GM19455 (cell line): ENCODE measurements around the gene OPA1.

Source experiments
- ATAC-seq: cut with Tn5 transposase; IDR thresholded peaks from one replicate; pipeline ENCODE4 v1.9.1; 2021; ENCODE audit not compliant: unreplicated experiment

The OPA1 gene

GRCh38 chr3:193734737-193735366, 141.8 kb downstream of the OPA1 start:
- no peak for ATAC-seq

- ATAC-seq, result no peak
Observed at GRCh38 chr3:193735850-193736249, 142.8 kb downstream of the OPA1 start.

DNA sequence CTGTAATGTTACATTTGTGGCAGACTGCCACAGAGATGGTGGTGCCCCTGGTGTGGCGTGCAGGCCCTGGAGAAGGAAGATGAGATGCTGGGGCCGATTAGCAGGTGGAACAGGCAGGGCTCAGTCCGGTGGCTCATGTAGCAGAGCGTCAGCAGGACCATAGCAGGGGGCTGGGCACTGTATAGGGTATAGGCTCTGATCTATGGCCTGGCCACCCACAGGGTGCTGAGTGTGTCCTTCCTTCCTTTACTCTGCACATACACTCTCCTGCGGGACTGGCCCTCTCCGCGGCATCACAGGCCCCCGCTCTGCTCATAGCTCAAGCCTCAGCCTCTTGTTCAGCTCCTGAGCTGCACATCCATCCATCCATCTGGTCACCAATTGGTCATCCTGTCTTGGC, 143.6 kb downstream of the OPA1 start:
- no peak for ATAC-seq

DNA sequence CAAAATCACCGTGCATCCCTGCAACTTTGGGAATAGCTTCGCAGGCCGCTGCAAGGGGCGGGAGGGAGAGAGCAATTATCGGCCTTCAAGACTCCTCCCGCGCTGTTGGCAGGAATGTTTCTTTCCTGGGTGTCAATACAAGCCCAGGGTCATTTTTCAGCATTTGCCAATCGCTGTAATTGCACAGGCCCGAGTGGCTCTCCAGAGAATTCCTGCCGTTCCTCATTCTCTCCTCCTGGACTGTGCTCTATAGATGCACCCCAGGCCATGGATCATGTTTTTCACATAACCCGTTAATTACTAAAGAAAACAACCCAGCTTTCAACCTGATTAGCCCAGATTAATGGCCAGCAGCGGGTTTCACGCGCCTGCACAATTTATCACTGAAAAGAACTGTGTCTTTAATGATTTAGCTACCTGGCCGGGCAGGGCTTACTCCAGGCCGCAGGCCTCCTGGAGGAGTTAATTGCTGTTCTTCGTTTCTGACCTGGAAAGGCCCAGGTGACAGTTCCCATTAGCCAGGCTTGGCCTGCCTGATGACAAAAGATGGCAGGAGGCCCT, 144.3 kb downstream of the OPA1 start:
- no peak for ATAC-seq

DNA sequence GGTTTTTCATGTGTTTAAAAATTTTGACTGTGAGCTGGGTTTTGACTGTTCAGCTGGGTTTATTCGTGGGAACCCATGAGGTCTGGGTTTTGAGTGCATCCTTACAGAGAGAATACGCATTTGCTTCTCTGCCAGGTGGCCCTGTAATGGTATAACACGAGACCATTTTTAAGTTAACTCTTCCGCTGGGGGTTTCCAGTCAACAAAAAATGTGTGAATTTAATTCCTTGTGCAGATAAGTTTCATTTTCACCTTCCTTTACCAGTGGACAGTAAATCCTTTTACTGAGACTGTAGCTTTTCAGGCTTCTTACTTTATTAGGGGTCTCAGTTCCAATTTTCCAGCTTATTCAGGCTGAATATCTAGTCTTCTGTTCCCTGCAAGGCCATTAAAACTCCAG, 149.6 kb downstream of the OPA1 start:
- no peak for ATAC-seq

DNA sequence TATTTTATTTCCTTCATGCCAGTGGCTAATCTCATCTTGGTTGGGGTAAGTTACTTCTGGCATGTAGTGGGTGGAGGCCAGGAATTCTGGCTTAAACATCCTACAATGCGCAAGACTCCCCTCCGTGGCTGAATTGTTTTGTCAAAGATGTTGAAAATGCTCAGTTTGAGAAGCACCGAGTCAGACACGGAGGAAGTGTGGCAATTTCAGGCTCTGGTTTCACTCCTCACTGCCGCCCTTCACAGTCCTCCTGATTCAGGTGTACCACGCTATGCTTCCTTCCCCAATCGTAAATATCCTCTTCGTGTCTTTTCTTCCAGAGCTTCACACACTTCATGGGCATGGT, 150.7 kb downstream of the OPA1 start:
- ATAC-seq, result no peak

- no peak for ATAC-seq
Observed at GRCh38 chr3:193744048-193744821, 151.2 kb downstream of the OPA1 start.

- no peak for ATAC-seq
Observed at GRCh38 chr3:193744822-193745684, 152.0 kb downstream of the OPA1 start.

GRCh38 chr3:193746832-193747231, 153.8 kb downstream of the OPA1 start:
- ATAC-seq, result no peak
